Measurements from ENCODE around the gene HPD.
"Not testable (repeated sequence)": the region's sequence is repeated elsewhere in the genome, so short reads cannot be mapped to it uniquely, and the experiment has no call there.

The HPD gene

DNA sequence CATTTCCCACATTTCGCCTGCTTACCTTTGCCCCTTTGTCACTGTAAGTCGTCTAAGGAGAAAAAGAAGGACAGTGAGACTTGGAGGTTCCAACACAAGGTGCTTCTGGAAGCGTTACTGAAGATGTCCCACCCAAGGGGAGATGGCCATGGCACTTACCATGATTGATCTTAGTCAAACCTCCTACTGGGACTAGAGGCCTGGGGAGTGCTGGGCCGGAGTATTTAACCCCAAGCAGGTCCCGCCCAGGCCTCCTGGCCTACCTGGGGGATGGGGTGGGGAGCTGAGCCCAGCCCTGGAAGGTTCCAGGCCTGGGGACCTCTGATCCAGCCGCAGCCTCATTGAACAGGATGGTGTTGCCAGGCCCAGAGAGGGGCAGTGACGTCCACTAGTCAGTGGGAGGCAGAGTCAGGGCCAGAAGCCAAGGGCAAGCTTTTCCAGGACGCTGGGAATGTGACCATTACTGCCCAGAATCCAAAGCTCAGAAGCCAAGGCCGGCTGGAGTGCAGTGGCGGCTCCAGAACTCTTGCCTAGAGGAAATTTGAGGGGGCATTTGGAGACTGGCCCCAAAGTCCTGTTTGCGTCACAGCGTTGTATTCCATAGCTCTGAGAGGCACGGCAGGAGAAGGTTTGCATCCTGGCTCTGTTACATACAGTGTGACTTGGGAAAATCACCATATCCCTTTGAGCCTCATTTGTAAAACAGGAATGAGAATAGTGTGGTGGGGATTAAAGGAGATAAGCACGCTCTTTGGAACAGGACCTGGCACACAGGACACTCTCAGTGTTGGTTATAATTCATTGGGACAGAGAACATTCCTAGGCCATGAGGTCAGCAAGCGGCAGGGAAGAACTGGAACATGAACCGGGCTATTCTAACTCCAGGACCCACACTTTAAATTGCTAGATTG lies at the start of gene HPD:
Gene HPD (minus strand): TSS at position 198 of the 911 bp plus-strand sequence. CDS start 36 bp downstream, at position 162.
- WGBS (ENCODE audit: insufficient coverage, insufficient read length), result no CpG with 5 or more reads among the region's 16 CpGs
- Histone ChIP-seq H3K9me3 (ENCODE audit: control insufficient read depth, insufficient read depth, low read length) (no peaks in the 10 kb centered on the region), H3K27me3 (ENCODE audit: control insufficient read depth, insufficient read depth, low read length) (no peaks in the 10 kb centered on the region), H3K4me3 (ENCODE audit: low read length) (no peak within 1 kb of the TSS), H3K27ac (ENCODE audit: low read length) (no peak within 1 kb of the TSS), H3K4me1 (ENCODE audit: control insufficient read depth, insufficient read depth, low read length) (no peaks in the 10 kb centered on the region), H3K36me3 (ENCODE audit: control insufficient read depth, insufficient read depth, low read length) (no peaks in the 10 kb centered on the region)
- peak; percentile 31 for DNase-seq (ENCODE audit: low read depth, low spot score)

DNA sequence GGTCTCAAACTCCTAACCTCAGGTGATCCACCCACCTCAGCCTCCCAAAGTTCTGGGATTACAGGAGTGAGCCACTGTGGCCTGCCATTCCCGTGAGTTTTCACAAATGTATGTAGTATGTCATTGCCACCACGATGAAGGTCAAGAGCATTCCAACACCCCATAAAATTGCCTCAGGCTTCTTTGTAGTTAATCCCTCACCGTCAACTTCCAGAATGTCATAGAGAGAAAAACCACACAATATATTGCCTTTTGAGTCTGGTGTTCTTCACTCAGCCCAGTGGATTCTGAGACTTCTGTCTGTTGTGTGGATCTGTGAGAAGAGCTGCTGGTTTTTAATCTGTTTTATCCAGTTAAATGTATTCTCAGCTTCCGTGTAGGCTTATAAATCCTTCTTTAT lies 47.1 kb upstream of the HPD start:
- no peak for DNase-seq (ENCODE audit: low read depth, low spot score)
- H3K4me1 ChIP-seq (ENCODE audit: control insufficient read depth, insufficient read depth, low read length), result no peaks in the 10 kb centered on the region
- no peak overlapping the region for H3K4me3 ChIP-seq (ENCODE audit: low read length)
- H3K36me3 ChIP-seq (ENCODE audit: control insufficient read depth, insufficient read depth, low read length), result peaks cover 2% of the 10 kb centered on the region; the same call in 1 of the 2 replicates
- H3K27me3 ChIP-seq (ENCODE audit: control insufficient read depth, insufficient read depth, low read length), result no peaks in the 10 kb centered on the region
- WGBS (ENCODE audit: insufficient coverage, insufficient read length), result no CpG with 5 or more reads among the region's 4 CpGs
- H3K27ac ChIP-seq (ENCODE audit: low read length), result no peak overlapping the region
- H3K9me3 ChIP-seq (ENCODE audit: control insufficient read depth, insufficient read depth, low read length), result no peaks in the 10 kb centered on the region

DNA sequence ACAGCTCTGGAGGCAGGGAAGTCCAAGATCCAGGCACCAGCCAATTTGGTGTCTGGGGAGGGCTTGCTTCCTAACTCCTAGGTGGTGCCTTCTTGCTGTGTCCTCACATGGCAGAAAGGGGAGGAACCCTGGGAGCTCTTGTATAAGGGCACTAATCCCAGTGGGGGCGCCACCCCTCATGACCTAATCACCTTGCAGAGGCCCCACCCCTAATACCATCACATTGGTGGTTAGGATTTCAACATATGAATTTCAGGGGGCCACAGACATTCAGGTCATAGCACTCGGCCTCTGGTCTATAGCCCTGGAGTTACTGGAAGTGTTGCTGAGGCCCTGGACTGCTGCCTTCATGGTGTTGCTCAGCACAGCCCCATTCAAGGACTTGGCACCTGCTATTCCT lies 44.5 kb upstream of the HPD start:
- no CpG with 5 or more reads among the region's 2 CpGs for WGBS (ENCODE audit: insufficient coverage, insufficient read length)
- Histone ChIP-seq H3K27ac (ENCODE audit: low read length) (no peak overlapping the region), H3K36me3 (ENCODE audit: control insufficient read depth, insufficient read depth, low read length) (peaks cover 4% of the 10 kb centered on the region; the same call in 1 of the 2 replicates), H3K4me1 (ENCODE audit: control insufficient read depth, insufficient read depth, low read length) (no peaks in the 10 kb centered on the region), H3K27me3 (ENCODE audit: control insufficient read depth, insufficient read depth, low read length) (no peaks in the 10 kb centered on the region), H3K9me3 (ENCODE audit: control insufficient read depth, insufficient read depth, low read length) (no peaks in the 10 kb centered on the region), H3K4me3 (ENCODE audit: low read length) (no peak overlapping the region)
- DNase-seq (ENCODE audit: low read depth, low spot score), result no peak

DNA sequence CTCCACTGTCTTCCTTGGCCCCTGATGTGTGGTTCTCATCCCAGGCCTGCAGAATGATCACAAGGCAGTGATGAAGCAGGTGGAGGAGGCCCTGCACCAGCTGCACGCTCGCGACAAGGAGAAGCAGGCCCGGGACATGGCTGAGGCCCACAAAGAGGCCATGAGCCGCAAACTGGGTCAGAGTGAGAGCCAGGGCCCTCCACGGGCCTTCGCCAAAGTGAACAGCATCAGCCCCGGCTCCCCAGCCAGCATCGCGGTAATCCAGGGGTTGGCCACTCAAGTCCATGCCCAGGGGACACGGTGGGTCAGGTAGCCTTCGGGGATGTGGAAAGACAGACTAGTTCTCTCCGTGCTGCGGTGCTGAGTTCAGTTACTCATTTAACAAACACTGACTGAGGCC lies 40.9 kb upstream of the HPD start:
- Histone ChIP-seq H3K27me3 (ENCODE audit: control insufficient read depth, insufficient read depth, low read length) (no peaks in the 10 kb centered on the region), H3K4me1 (ENCODE audit: control insufficient read depth, insufficient read depth, low read length) (no peaks in the 10 kb centered on the region), H3K36me3 (ENCODE audit: control insufficient read depth, insufficient read depth, low read length) (peaks cover 4% of the 10 kb centered on the region; the same call in 1 of the 2 replicates), H3K9me3 (ENCODE audit: control insufficient read depth, insufficient read depth, low read length) (no peaks in the 10 kb centered on the region), H3K27ac (ENCODE audit: low read length) (no peak overlapping the region), H3K4me3 (ENCODE audit: low read length) (no peak overlapping the region)
- DNase-seq (ENCODE audit: low read depth, low spot score), result no peak
- no CpG with 5 or more reads among the region's 14 CpGs for WGBS (ENCODE audit: insufficient coverage, insufficient read length)

DNA sequence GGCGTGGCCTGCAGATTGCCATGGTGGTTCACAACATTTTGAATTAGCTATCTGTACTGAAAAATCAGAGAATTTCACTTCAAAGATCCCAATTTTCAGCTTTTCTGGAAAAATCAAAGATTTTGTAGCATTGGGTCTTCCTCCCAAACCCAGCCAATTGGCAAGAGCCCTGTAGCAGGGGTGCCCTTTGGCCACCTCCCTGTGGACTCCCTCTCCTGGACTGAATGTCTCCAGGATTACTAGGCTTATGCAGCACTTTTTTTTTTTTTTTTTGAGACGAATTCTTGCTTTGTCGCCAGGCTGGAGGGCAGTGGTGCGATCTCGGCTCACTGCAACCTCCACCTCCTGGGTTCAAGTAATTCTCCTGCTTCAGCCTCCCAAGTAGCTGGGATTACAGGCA lies 39.6 kb upstream of the HPD start:
- no peak for DNase-seq (ENCODE audit: low read depth, low spot score)
- no peak overlapping the region for H3K27ac ChIP-seq (ENCODE audit: low read length)
- WGBS (ENCODE audit: insufficient coverage, insufficient read length), result no CpG with 5 or more reads among the region's 5 CpGs
- H3K9me3 ChIP-seq (ENCODE audit: control insufficient read depth, insufficient read depth, low read length), result no peaks in the 10 kb centered on the region
- H3K36me3 ChIP-seq (ENCODE audit: control insufficient read depth, insufficient read depth, low read length), result peaks cover 4% of the 10 kb centered on the region; the same call in 1 of the 2 replicates
- H3K27me3 ChIP-seq (ENCODE audit: control insufficient read depth, insufficient read depth, low read length), result no peaks in the 10 kb centered on the region
- H3K4me3 ChIP-seq (ENCODE audit: low read length), result no peak overlapping the region
- H3K4me1 ChIP-seq (ENCODE audit: control insufficient read depth, insufficient read depth, low read length), result no peaks in the 10 kb centered on the region; the same call in 1 of the 2 replicates

DNA sequence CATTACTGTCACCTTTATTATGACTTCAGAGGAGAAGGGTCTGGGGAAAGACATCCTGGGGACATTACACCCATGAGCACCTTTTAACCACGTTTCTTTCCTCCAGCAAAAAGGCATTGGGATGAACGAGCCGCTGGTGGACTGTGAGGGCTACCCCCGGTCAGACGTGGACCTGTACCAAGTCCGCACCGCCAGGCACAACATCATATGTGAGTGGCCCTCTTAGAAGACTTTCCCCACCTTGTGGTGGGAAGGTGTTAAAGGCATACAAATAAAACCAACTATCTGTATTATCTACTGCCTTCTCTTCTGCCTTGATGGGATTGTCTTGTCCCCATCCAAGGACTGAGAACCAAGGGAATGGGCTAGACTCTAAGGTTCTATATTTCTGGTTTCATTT lies 36.0 kb upstream of the HPD start:
- Histone ChIP-seq H3K36me3 (ENCODE audit: control insufficient read depth, insufficient read depth, low read length) (peaks cover 3% of the 10 kb centered on the region; the same call in 1 of the 2 replicates), H3K4me3 (ENCODE audit: low read length) (no peak overlapping the region), H3K9me3 (ENCODE audit: control insufficient read depth, insufficient read depth, low read length) (no peaks in the 10 kb centered on the region), H3K4me1 (ENCODE audit: control insufficient read depth, insufficient read depth, low read length) (no peaks in the 10 kb centered on the region; the same call in 1 of the 2 replicates), H3K27ac (ENCODE audit: low read length) (no peak overlapping the region), H3K27me3 (ENCODE audit: control insufficient read depth, insufficient read depth, low read length) (no peaks in the 10 kb centered on the region)
- no peak for DNase-seq (ENCODE audit: low read depth, low spot score)
- WGBS (ENCODE audit: insufficient coverage, insufficient read length), result no CpG with 5 or more reads among the region's 7 CpGs

DNA sequence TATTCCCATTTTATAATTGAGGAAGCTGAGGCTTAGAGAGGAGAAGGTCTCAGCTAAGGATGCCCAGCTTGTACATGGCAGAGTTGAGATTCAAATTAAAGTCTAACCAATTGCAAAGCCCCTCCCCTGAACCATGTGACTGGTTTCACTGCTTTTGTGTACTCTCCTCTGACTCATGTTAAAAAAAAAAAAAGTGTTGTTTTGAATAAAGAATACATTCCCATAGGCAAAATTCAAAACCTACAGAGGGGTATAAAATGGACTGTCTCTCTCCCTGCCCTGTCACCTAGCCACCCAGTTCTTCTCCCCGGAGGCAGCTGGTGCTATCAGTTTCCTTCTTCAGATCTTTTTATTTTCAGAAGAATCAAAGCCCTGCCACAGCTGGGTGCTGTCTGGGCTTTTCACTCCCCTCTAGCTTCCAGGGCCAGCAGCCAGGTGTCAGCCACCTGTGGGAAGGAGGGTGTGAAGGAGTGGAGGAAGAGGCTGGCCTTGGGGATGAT lies 35.4 kb upstream of the HPD start:
- no peaks in the 10 kb centered on the region for H3K9me3 ChIP-seq (ENCODE audit: control insufficient read depth, insufficient read depth, low read length)
- no peaks in the 10 kb centered on the region for H3K27me3 ChIP-seq (ENCODE audit: control insufficient read depth, insufficient read depth, low read length)
- H3K27ac ChIP-seq (ENCODE audit: low read length), result no peak overlapping the region
- WGBS (ENCODE audit: insufficient coverage, insufficient read length), result no CpG with 5 or more reads among the region's 1 CpG
- H3K4me3 ChIP-seq (ENCODE audit: low read length), result no peak overlapping the region
- DNase-seq (ENCODE audit: low read depth, low spot score), result no peak
- H3K36me3 ChIP-seq (ENCODE audit: control insufficient read depth, insufficient read depth, low read length), result no peaks in the 10 kb centered on the region; the same call in 1 of the 2 replicates
- no peaks in the 10 kb centered on the region; the same call in 1 of the 2 replicates for H3K4me1 ChIP-seq (ENCODE audit: control insufficient read depth, insufficient read depth, low read length)

DNA sequence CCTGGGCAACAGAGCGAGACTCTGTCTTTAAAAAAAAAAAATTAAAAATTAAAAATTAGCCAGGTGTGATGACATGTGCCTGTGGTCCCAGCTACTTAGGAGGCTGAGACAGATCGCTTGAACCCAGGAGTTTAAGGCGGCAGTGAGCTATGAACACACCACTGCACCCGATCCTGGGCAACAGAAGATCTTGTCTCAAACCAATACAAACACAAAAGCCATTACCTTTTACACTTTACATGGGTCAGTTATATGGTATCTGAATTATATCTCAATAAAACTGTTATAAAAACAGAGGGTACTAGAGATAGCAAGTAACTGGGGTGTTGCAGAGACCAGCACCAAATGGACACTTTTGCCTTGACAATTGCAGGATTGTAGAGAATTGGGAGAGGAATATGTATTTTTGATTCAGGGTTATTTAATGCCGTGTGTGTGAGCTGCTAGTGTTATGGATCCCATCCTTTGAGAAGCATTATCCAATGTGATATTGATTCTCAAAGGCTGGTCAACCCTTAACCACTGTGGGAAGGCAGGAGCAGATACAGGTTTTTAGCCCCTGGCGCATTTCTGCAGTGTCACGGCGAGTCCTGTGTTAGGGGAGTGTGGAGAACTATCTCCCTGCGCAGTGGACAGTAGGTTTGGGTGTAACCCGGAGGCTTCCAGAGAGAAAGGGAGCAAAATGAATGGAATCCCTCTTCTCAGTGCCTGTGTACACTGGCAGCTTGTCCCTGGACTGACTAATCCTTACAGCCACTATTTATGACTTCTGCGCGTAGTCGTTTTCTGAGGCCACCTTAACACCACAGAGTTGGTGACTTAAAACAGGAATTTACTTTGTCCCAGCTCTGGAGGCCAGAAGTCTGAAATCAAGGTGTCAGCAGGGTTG lies 34.3 kb upstream of the HPD start:
- no peaks in the 10 kb centered on the region; the same call in 1 of the 2 replicates for H3K36me3 ChIP-seq (ENCODE audit: control insufficient read depth, insufficient read depth, low read length)
- H3K4me3 ChIP-seq (ENCODE audit: low read length), result no peak overlapping the region
- H3K27me3 ChIP-seq (ENCODE audit: control insufficient read depth, insufficient read depth, low read length), result no peaks in the 10 kb centered on the region
- H3K27ac ChIP-seq (ENCODE audit: low read length), result no peak overlapping the region
- WGBS (ENCODE audit: insufficient coverage, insufficient read length), result no CpG with 5 or more reads among the region's 13 CpGs
- H3K4me1 ChIP-seq (ENCODE audit: control insufficient read depth, insufficient read depth, low read length), result no peaks in the 10 kb centered on the region; the same call in 1 of the 2 replicates
- DNase-seq (ENCODE audit: low read depth, low spot score), result no peak
- no peaks in the 10 kb centered on the region for H3K9me3 ChIP-seq (ENCODE audit: control insufficient read depth, insufficient read depth, low read length)

DNA sequence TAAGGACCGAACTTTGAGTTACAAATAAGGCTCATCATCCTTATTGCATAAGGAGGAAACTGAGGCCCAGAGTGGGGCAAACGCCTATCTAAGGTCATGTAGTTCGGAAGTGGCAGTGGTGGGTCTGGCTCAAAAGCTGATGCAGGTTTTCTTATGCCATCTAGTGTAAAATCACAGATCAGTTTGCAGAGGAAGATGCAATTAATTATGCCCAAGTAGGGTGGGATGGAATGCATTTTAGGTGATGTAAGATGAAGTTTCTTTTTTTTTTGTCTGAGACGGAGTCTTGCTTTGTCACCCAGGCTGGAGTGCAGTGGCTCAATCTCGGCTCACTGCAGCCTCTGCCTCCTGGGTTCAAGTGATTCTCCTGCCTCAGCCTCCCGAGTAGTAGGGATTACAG lies 31.0 kb upstream of the HPD start:
- H3K27ac ChIP-seq (ENCODE audit: low read length); H3K9me3 ChIP-seq (ENCODE audit: control insufficient read depth, insufficient read depth, low read length); H3K4me1 ChIP-seq (ENCODE audit: control insufficient read depth, insufficient read depth, low read length); H3K36me3 ChIP-seq (ENCODE audit: control insufficient read depth, insufficient read depth, low read length); DNase-seq (ENCODE audit: low read depth, low spot score); H3K27me3 ChIP-seq (ENCODE audit: control insufficient read depth, insufficient read depth, low read length): not testable (repeated sequence)
- no CpG with 5 or more reads among the region's 6 CpGs for WGBS (ENCODE audit: insufficient coverage, insufficient read length)
- H3K4me3 ChIP-seq (ENCODE audit: low read length), result peak overlapping the region; percentile 52; the same call in 1 of the 2 replicates

DNA sequence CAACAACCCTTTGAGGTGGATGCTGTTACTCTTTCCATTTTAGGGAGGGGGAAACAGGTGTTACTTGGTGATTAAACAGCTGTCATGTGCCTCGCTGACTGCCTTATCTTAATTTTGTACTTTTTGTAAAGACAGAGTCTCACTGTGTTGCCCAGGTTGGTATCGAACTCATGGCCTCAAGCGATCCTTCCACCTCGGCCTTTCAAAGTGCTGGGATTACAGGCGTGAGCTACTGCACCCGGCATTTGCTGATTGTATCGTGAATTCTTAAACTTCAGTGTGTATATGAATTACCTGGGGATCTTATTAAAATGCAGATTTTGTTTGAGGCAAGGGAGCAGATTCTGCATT lies 30.6 kb upstream of the HPD start:
- peak overlapping the region; percentile 52; the same call in 1 of the 2 replicates for H3K4me3 ChIP-seq (ENCODE audit: low read length)
- no peaks in the 10 kb centered on the region for H3K4me1 ChIP-seq (ENCODE audit: control insufficient read depth, insufficient read depth, low read length)
- H3K27me3 ChIP-seq (ENCODE audit: control insufficient read depth, insufficient read depth, low read length), result no peaks in the 10 kb centered on the region
- no CpG with 5 or more reads among the region's 7 CpGs for WGBS (ENCODE audit: insufficient coverage, insufficient read length)
- no peak overlapping the region for H3K27ac ChIP-seq (ENCODE audit: low read length)
- no peak for DNase-seq (ENCODE audit: low read depth, low spot score)
- no peaks in the 10 kb centered on the region for H3K36me3 ChIP-seq (ENCODE audit: control insufficient read depth, insufficient read depth, low read length)
- H3K9me3 ChIP-seq (ENCODE audit: control insufficient read depth, insufficient read depth, low read length), result no peaks in the 10 kb centered on the region
